Chondrocyte (in vitro differentiated cells): ENCODE measurements around the gene MRC2. TPM values are rescaled to one million over a fixed set of nuclear protein-coding genes. Genes with fewer than 3 reads are reported as not detected.

Experiments
- DNase-seq: peaks from one replicate; pipeline ENCODE4 v3.0.0; 2021; ENCODE audit warnings: mixed read lengths, low spot score
- H3K27ac Mint-ChIP-seq: one replicate; pipeline ENCODE4 v1.8.0; 2021; ENCODE audit warnings: mild to moderate bottlenecking, moderate library complexity, mixed read lengths; ENCODE audit not compliant: unreplicated experiment
- H3K27me3 Mint-ChIP-seq: 2 replicates; pipeline ENCODE4 v1.8.0; 2021; ENCODE audit warnings: low read depth, mixed read lengths
- H3K36me3 Mint-ChIP-seq: 2 replicates; pipeline ENCODE4 v1.8.0; 2021; ENCODE audit warnings: low read depth, mixed read lengths
- H3K4me1 Mint-ChIP-seq: 2 replicates; pipeline ENCODE4 v1.8.0; 2021; ENCODE audit warnings: low read depth, mild to moderate bottlenecking, mixed read lengths
- H3K4me3 Mint-ChIP-seq: one replicate; pipeline ENCODE4 v1.8.0; 2021; ENCODE audit warnings: mild to moderate bottlenecking, moderate library complexity, mixed read lengths; ENCODE audit not compliant: unreplicated experiment
- H3K9me3 Mint-ChIP-seq: 2 replicates; pipeline ENCODE4 v1.8.0; 2021; ENCODE audit warnings: low read depth, mixed read lengths
- total RNA-seq: library from RNA; stranded (reverse); gene quantifications from 3 replicates; pipeline ENCODE4 v1.2.1, GENCODE V29; 2021
- TF ChIP-seq, protein P1 (sequence below): fragments of 200-600 bp; sonication (generic); IDR thresholded peaks from 2 replicates; pipeline ENCODE4 v1.5.0; 2021; ENCODE audit warnings: antibody characterized with exemption, mild to moderate bottlenecking, moderate library complexity

The MRC2 gene
- total RNA-seq, 1 donor from 2014 or later: 353 TPM

DNA sequence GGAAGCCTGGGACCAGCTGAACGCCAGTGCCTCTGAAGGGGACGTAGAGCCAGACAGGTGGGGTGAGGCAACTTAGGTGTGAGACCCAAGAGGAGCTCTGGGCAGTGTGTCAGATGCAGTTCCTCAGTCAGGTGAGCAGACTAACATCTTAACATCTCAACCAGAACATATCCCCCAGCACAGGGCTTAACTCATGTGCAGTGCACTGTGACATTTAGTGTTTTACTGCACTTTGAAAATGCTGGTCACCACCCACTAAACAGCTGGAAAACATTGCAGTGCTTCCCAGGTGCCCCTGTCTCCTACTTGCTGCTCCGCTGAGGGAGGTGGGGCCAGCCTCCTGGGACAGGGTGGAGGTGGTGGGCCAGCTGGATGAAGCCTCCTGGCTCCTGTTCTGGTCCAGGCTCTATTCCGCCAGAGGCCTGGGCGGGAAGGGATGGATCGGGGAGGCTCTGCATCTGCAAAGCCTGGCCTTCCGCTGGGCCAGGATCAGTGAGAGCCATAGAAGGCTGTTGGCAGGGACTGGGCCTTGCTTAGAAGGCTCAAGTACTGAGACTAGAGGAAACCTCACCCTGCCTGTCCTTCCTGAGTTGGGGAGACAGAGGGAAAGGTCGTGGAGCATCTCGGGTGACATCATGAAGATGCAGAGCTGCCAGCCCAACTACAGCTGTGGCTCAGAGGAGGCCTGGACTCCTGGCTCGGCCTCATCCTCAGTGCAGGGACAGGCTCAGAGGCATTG is 7.9 kb upstream of the MRC2 start:
- no peak overlapping the region for H3K4me3 Mint-ChIP-seq
- H3K27me3 Mint-ChIP-seq: no peaks in the 10 kb centered on the region
- TF ChIP-seq, protein P1, sequence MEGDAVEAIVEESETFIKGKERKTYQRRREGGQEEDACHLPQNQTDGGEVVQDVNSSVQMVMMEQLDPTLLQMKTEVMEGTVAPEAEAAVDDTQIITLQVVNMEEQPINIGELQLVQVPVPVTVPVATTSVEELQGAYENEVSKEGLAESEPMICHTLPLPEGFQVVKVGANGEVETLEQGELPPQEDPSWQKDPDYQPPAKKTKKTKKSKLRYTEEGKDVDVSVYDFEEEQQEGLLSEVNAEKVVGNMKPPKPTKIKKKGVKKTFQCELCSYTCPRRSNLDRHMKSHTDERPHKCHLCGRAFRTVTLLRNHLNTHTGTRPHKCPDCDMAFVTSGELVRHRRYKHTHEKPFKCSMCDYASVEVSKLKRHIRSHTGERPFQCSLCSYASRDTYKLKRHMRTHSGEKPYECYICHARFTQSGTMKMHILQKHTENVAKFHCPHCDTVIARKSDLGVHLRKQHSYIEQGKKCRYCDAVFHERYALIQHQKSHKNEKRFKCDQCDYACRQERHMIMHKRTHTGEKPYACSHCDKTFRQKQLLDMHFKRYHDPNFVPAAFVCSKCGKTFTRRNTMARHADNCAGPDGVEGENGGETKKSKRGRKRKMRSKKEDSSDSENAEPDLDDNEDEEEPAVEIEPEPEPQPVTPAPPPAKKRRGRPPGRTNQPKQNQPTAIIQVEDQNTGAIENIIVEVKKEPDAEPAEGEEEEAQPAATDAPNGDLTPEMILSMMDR: no peak
- H3K27ac Mint-ChIP-seq: no peak overlapping the region
- H3K9me3 Mint-ChIP-seq: no peaks in the 10 kb centered on the region
- H3K36me3 Mint-ChIP-seq: peaks cover 7% of the 10 kb centered on the region
- DNase-seq: no peak
- H3K4me1 Mint-ChIP-seq: peaks cover 15% of the 10 kb centered on the region

DNA sequence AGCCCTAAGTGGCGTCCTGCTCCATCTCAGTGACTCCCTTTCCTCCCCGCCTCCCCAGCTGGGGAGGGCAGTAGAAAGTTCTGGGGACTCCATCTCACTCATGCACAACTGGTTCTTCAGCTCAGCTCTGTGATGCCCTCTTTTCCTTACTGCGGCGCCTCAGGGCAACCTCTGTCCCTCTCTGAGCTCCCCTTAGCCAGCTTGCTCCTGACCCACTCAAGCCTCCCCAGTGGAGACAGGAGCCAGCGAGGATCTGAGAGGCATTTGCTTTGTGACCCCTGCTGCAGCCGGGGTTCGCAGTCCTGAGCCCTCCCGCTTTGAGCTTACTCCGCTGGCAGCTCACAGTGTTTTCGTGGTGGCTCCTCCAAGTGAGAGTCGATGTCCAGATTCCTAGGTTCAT is 6.2 kb upstream of the MRC2 start:
- Mint-ChIP-seq H3K4me3 (no peak overlapping the region), H3K4me1 (peaks cover 12% of the 10 kb centered on the region), H3K27me3 (no peaks in the 10 kb centered on the region), H3K27ac (no peak overlapping the region), H3K9me3 (no peaks in the 10 kb centered on the region), H3K36me3 (peaks cover 7% of the 10 kb centered on the region)
- TF ChIP-seq, protein P1: no peak
- DNase-seq: no peak

DNA sequence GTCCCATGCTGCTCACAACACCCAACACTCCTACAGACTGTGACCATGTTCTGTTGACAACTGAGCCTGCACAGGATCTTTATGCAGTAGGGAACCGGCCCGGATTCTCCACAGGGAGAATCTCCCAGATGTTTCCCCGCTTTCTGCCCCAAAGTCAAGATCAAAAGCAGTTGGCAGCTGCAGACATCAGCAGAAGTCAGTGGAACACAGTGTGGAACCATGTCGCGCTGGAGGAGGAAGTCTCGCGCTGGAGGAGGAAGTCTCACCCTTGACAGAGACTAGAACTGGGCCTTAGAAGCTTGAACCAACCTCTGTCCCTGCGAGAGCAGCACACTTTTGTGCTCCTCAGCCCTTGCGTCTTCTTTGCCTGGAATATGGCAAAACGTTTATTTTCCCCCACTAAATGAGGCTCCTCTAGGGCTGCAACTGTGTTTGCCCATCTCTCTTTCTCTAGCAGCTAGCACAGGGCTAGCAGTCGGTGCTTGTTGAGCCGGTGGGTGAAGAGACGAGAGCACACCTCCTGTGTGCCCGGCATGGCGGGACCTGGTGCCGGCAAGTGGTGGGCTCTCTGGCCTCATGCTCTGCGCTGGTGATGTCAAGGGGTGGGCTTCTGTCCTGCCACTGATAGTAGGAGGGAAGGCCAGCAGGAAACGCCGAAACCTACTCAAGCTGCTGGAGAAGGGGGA is 2.1 kb upstream of the MRC2 start:
- Mint-ChIP-seq H3K9me3 (no peaks in the 10 kb centered on the region), H3K27ac (peak overlapping the region; percentile 22), H3K4me1 (peaks cover 23% of the 10 kb centered on the region), H3K4me3 (peak overlapping the region; percentile 9), H3K27me3 (no peaks in the 10 kb centered on the region), H3K36me3 (peaks cover 8% of the 10 kb centered on the region)
- DNase-seq: no peak
- TF ChIP-seq, protein P1: no peak

DNA sequence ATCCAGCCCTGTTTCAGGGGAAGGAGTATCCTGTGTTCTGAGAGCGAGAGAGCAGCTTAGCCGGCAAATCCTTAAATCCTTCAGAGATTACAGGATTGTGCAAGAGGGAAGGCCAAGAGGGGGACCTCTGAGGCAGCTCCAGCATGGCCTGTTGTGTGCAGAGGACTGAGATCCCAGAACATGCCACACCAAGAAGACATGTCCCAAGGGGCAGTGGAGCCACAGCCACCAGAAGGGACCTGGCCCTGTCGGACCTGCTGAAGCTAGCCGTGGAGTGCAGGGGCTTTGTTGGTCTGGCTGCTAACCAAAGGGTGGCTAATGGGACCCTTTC is 1.6 kb upstream of the MRC2 start:
- peaks cover 28% of the 10 kb centered on the region for H3K4me1 Mint-ChIP-seq
- H3K36me3 Mint-ChIP-seq: peaks cover 8% of the 10 kb centered on the region
- peak overlapping the region; percentile 42 for H3K4me3 Mint-ChIP-seq
- no peaks in the 10 kb centered on the region for H3K27me3 Mint-ChIP-seq
- TF ChIP-seq, protein P1: no peak
- DNase-seq: no peak
- H3K9me3 Mint-ChIP-seq: no peaks in the 10 kb centered on the region
- peak overlapping the region; percentile 86 for H3K27ac Mint-ChIP-seq

DNA sequence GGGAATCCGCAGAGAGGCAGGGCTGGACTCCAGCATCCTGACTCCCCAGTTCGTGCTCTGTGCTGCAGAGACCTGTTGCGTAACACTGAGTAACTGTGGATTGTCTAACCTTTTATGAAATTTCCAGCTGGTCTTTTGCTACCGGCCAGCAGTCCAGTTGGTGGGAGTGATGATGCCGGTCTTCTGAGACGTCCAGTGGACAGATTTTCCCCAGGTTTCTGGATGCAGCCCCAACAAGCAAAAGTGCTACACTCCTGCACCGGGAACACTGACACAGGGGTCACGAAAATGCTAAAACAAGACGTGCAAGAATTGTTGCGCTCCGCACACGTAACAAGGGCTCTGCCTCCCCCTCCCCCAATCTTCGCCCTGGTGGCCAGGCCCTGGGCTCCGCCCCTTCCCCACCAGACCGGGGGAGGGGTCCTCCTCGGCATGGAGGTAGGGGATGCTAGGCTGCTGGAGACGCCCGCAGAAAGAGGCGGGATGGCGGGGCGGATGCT is 701 bp upstream of the MRC2 start:
- no peak for DNase-seq
- H3K4me1 Mint-ChIP-seq: peaks cover 37% of the 10 kb centered on the region
- H3K4me3 Mint-ChIP-seq: peak overlapping the region; percentile 99
- no peaks in the 10 kb centered on the region for H3K9me3 Mint-ChIP-seq
- TF ChIP-seq, protein P1: no peak
- H3K27me3 Mint-ChIP-seq: no peaks in the 10 kb centered on the region
- H3K27ac Mint-ChIP-seq: peak overlapping the region; percentile 97
- H3K36me3 Mint-ChIP-seq: peaks cover 8% of the 10 kb centered on the region
